Measurements from ENCODE around the gene INPP1. TPM values are rescaled to one million over a fixed set of nuclear protein-coding genes. Genes with fewer than 3 reads are reported as not detected.

INPP1 gene
- total RNA-seq, 1 donor from 2014 or later = 20.4 TPM

GRCh38 chr2:190407246-190407661 lies 63.9 kb downstream of the INPP1 start:
- intact Hi-C loops (cut with DNase I) = no loop called here
- Histone ChIP-seq H3K27me3 (no peaks in the 10 kb centered on the region), H3K36me3 (no peaks in the 10 kb centered on the region), H3K4me3 (peak overlapping the region; percentile 75 to 79), H3K9me3 (no peaks in the 10 kb centered on the region), H3K4me1 (peaks cover 20% of the 10 kb centered on the region), H3K27ac (peak overlapping the region; percentile 93)
- no peak for DNase-seq (ENCODE audit: extremely low spot score in 2 of 2)
- TF ChIP-seq POLR2AphosphoS5 (IDR thresholded peaks at IDR 0.05; ENCODE audit: insufficient read depth in 1 of 2, low read depth in 1 of 2) (no peak), CTCF (IDR thresholded peaks at IDR 0.05) (no peak), POLR2A (IDR thresholded peaks at IDR 0.05) (no peak)

GRCh38 chr2:190407662-190408537 lies 64.5 kb downstream of the INPP1 start, which contains the start of gene MFSD6:
Gene MFSD6 (plus strand): TSS chr2:190408355. CDS start chr2:190436030, 27,675 bp downstream.
- Histone ChIP-seq H3K27ac (peak within 1 kb of the TSS; percentile 93), H3K9me3 (no peaks in the 10 kb centered on the region), H3K27me3 (no peaks in the 10 kb centered on the region), H3K36me3 (no peaks in the 10 kb centered on the region), H3K4me1 (peaks cover 26% of the 10 kb centered on the region), H3K4me3 (peak within 1 kb of the TSS; percentile 75 to 79)
- no peak for DNase-seq (ENCODE audit: extremely low spot score in 2 of 2)
- intact Hi-C loops (cut with DNase I) = no loop called here
- TF ChIP-seq CTCF (IDR thresholded peaks at IDR 0.05) (no peak), POLR2AphosphoS5 (IDR thresholded peaks at IDR 0.05; ENCODE audit: insufficient read depth in 1 of 2, low read depth in 1 of 2) (no peak), POLR2A (IDR thresholded peaks at IDR 0.05) (no peak)

DNA sequence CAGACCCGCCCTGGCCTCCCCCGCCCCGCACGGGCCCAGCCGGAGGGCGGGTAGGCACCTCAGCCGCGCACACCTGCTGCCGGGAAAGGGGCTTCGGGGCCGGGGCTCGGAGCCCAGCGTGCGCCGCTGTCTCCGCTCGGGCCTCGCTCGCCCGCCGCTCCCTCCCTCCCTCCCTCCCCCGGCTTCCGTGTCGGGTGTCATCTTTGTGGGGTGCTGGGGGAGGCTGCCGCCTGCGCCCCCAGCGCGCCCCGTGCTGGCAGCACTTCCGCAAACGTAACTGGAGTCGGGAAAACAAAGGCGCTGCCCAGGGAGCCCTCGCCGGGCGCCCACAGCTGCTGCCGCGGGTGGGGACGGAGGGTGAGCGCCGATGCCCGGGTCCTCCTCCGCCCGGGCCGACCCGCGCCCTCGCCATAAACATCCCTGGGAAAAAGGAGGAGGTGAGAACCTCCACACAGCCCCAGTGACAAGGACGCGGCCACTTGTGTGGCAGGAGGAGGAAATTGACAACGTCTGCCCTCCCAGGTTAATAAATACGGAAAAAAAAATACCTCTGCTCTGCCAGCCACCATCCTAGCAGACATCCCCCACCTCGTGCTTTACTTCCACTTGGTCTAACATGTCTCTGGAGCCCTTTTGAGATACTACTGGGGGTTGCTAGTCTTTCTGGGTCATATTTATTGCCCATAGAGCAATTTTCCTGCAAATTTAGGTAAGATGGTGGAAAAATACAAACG lies 65.3 kb downstream of the INPP1 start:
- H3K27ac ChIP-seq = peak overlapping the region; percentile 93
- DNase-seq (ENCODE audit: extremely low spot score in 2 of 2) = no peak
- peaks cover 34% of the 10 kb centered on the region for H3K4me1 ChIP-seq
- TF ChIP-seq POLR2AphosphoS5 (IDR thresholded peaks at IDR 0.05; ENCODE audit: insufficient read depth in 1 of 2, low read depth in 1 of 2) (peak in 1 of 2 donors; percentile 66), CTCF (IDR thresholded peaks at IDR 0.05) (no peak)
- no peaks in the 10 kb centered on the region for H3K36me3 ChIP-seq
- H3K4me3 ChIP-seq = peak overlapping the region; percentile 75 to 79
- H3K27me3 ChIP-seq = no peaks in the 10 kb centered on the region
- no peaks in the 10 kb centered on the region for H3K9me3 ChIP-seq
- intact Hi-C loops (cut with DNase I) = no loop called here

- Histone ChIP-seq H3K4me1 (peaks cover 40% of the 10 kb centered on the region), H3K36me3 (no peaks in the 10 kb centered on the region), H3K27ac (peak overlapping the region; percentile 93), H3K4me3 (peak overlapping the region; percentile 75 to 79), H3K27me3 (no peaks in the 10 kb centered on the region), H3K9me3 (no peaks in the 10 kb centered on the region)
- DNase-seq (ENCODE audit: extremely low spot score in 2 of 2) = no peak
- intact Hi-C loops (cut with DNase I) = no loop called here
- no peak for TF ChIP-seq POLR2AphosphoS5 (IDR thresholded peaks at IDR 0.05; ENCODE audit: insufficient read depth in 1 of 2, low read depth in 1 of 2)
- TF ChIP-seq POLR2A (IDR thresholded peaks at IDR 0.05) = no peak
- no peak for TF ChIP-seq CTCF (IDR thresholded peaks at IDR 0.05)
These were observed 66.2 kb downstream of the INPP1 start for GRCh38 chr2:190409616-190410015.
